Activated CD4-positive, CD25-positive, alpha-beta regulatory T cell treated with anti-CD3 and anti-CD28 coated beads, Interleukin-2, amount 50 U/mL, for 16 hours (primary cell): ENCODE results near the gene SSBP3.
A peak's percentile ranks its signal among the peaks of the same experiment; 100 is the strongest.

ENCODE experiments used
- DNase-seq: peaks from one replicate; pipeline ENCODE4 v3.0.0-alpha.2; 2020; ENCODE audit warnings: low read depth, low spot score

The SSBP3 gene

DNA sequence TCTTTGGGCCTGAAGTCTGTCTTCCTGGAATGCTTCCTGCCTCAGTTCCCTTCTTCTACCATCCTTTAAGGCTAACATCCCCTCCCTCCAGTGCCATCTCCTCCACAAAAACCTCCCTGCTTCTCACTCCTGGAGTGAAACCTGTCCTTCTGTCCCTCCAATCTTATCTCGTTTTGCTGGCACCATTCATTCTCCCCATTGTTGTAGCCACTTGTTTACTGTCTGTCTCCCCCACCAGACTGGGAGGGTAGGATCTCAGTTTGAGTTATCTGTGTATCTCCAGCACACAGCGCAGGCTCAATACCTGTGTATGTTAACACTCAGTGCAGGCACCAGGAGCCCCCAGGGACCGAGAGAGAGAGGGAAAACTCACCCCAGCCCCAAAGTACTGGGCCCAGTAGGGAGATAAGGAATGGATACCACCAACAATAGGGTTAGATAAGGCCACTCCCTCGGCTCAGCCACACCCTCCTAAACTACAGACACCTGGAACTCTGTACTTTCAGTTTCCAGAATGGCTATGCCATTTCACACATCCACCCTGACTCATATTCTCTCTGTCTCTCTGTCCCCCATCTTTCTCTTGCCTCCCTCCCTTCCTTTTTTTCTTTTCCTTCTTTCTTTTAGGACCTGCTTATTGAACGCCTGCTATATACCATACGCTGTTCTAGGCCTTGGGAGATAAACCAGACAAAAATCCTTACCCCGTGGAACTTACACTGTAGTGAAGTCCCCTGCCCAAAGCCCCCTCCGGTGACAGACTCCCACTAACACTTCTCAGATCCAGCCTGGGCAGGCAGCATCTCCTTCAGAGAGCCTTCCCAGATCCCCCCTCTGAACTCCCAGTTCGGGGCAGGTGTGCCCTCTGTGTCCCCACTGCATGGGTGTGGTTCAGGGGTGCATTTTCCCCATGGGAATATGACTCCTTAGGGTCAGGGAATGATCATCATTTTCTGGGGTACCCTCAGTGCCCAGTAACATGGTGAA, 3.3 kb upstream of the SSBP3 start:
- no peak for DNase-seq

DNA sequence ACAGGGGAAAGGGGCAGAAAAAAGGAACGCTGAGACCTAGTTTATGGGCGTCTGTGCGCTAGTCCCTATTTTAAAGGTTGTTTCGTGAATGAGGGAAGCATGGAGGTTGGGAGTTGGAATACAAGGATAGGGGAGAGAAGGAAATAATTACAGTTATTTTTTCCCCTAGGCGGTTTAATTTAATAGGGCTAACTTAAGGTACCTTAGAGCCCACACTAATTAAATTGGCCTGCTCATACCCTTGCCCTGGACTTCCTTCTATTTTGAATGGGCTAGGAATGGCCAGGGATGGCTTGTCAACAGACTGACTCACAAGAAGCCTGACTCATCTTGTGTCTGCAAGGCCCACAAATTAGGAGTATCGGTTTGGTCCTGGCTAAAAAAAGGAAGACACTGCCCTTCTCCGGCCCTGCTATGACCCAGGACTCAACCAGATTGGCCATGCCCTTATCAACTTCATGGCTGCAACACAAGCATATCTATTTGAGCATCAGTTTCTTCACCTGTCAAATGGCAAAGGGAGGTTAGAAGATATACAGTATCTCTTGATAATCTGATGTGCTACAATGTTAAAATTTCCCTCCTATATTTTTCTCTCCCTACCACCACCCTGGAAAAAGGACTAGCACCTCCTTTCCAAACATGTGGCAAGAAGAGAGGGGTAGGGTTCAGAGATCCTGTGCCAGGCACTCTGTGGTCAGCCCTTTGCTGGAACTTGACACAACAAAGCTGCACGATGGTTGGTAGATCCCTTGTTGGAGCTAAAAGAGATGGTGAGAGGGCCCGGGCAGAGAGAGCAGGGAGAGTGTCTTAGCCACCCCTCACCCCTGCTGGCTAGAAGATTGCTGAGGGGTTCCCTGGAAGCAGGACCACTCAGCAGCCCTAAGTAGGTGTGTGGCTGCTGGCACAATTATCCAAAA, 2.2 kb upstream of the SSBP3 start:
- DNase-seq, result no peak

DNA sequence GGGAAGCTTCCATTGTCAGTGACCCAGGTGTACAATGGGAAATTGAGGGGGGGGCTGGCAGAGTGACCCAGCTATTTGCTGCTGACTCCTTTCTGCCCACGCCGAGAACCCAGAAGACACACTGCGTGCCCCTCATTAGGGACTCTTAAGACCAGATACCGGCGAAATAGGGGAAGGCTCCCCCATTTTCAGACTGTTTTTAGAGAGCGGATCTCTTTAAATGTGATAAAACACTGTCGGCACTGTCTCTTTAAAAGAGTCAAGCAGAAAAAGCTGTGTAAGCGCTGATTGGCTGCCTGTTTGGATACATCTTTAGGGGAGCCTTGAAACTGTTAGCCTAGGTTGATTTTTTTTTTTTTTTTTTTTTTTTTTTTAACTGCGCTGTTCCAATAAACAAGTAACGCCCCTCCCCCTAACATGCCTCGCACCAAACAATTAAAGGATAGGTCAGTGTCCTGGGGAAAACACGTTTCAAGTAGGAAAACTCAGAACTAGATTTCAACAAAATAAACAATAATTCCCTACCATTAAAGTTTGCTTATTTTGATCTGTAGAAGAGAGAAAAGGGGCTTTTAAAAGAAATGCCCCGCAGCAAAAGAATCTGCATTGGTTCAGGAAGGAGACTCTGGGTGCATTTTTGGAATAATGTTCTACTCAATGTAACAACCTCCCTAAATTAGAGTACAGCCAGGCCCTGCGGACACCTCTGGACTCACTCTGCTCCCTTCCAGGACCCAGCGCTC, 1.4 kb upstream of the SSBP3 start:
- DNase-seq, result peak; percentile 64

DNA sequence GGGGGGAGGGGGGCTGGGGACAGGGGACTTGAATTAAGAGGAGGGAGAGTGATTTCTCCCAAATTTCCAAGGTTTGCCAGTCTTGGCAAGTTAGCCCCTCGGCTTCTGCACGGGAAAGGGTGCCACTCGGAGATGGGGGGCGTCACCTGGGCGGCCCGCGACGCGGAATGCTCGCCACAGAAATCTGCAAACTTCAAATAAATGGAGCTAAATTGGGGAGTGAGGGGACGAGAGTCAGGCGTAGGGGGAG, 885 bp upstream of the SSBP3 start:
- no peak for DNase-seq

DNA sequence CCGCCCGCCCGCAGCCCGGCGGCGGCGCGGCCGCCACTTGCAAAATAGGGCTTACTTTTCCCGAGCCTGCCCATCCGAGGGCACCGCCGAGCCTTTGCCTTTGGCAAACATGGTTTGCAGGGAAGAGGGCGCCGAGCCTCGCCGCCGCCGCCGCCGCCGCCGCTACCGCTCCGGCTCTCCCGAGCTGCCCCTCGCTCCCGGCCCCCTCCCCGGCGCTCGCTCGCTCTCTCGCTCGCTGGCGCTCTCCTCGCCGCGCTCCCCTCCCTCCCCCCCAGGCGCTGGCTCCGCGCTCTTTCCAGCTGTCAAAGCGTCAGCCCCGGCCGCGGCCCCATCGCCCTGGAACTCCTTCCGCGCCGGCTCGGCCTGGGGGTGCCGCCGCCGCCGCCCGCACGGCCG, 298 bp downstream of the SSBP3 start:
- DNase-seq, result no peak

DNA sequence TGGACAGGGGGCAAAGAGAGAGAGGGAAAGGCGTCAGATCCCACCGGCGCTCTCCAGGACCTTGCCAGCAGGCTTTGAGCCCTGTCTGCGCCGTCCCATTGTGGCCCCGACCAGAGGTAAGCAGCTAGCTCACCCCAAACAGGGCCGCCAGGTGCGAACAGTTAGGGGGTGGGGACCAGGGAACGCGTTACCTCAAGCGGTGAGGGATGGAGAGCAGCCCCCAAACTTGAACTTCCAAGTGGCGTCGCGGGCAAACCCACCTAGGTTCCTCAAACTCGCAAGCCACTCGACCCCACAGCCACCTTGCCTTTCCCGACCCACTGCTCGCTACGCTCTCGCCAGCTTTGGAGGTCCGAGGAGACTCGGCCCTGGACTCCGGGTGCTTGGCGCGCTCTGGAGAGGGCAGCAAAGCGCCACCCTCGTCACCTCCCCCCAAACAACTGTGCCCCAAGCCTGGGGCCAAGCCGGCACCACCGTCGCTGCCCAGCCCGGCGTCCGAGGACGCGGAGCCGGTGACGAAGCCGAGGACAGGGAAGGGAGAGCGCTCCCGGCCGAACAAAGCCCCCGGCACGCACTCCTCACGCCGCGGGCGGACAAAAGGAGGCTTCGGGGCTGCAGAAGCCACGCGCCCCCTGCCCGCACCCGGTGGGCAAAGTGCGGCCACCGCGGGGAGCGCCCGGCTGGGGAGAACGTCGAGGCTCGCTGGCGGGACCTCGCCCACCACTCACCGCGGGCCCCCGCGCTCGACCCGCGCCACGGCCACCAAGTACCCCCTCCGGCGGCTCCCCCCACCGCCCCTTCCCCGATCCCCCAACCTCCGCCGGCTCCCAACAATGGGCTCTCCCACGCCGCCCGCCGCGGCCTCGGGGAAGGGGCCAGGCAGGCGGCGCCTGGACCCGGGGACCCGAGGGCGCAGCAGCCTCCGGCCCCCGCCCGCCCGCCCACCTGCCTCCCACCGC, 976 bp downstream of the SSBP3 start:
- no peak for DNase-seq

DNA sequence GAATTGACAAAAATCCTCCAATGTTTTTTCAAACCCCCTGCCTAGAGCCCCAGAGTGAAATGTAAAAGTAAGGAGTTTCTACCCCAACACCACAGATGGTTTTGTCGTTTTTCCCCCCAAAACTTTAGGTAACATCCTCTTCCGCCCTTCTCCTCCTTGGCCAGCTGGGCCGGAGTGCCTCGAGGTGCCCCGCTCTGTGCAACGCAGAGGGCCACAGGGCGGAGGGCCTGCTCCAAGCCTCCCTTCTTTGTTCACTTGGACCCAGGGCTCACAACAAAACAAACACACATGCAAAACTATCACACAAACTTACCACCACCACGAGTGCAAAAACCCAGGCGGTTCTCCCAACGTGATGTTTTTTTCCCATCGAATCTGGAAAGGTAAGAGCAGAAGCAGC, 1.9 kb downstream of the SSBP3 start:
- no peak for DNase-seq

DNA sequence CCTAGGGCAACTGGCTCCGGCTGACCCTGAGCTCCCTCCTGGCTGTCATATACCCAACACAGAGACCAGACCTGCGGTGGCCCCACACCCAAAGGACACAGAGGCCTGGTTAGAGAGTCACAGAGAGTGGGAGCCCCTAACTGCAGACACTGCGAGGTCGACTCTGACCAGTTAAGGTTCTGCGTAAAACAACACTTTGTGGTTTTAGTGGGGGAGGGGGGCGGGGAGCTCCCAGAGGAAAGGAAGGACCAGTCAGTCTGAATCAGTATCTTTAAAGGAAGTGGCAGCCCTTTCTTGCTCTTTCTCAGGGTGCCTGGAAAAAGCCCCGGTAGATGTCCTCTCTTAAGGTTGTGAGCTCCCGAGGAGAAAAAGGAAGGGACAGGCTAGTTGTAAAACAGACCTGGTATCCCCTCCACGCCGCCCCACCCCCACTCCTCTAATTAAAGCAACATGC, 2.4 kb downstream of the SSBP3 start:
- no peak for DNase-seq

DNA sequence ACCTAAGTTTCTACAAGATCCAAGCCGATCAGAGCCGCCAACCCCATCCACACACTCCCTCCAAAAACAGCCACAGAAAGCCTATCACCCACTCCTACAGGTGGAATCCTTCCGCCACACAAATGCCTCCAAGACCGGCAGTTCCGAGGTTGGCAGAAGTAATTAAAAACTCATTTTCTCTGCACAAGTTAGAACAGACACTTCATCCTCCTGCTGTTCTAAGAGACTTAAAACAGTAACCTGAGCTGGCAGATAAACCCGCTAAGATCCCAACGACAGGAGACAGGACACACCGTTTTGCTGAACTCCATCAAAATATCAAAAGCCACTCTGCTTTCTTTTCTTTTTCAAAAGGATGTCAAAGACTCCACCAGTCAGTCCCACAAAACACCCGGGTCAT, 2.8 kb downstream of the SSBP3 start:
- no peak for DNase-seq

DNA sequence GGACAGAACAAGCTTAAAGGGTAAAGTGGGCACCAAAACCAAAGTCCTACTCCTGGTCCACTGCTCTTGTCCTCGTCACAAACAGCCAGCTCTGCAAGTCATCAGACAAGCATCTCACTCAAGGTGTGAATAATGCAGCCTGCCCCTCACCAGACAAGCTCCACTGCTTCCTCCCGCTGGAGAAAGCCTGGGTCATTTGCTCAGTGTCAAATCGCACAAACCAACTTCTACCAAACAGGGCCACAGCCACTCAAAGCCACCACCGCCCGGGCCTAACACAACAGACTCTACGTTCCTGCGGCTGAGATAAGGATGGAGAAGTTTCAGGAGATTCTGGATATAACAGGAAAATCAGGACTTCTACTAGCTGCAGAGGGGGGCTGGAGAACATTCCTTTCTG, 3.3 kb downstream of the SSBP3 start:
- DNase-seq, result no peak

DNA sequence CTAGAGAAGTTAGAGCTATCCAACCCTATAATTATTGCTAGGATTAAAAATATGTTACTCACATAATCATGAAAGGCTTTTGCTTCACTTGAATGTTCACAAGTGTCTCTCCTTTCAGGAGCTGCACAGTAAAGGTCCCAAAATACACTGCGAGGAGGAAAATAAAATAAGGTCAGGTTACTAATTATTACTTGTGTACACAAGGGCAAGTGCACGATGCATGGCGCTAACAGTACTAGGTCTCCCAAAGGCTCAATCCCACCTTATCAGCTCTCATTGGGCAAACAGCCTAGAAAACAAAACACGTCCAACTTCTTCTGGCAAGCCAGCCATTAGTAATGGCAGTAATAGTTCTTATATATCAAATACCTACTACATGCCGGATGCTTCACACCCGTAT, 4.4 kb downstream of the SSBP3 start:
- no peak for DNase-seq

DNA sequence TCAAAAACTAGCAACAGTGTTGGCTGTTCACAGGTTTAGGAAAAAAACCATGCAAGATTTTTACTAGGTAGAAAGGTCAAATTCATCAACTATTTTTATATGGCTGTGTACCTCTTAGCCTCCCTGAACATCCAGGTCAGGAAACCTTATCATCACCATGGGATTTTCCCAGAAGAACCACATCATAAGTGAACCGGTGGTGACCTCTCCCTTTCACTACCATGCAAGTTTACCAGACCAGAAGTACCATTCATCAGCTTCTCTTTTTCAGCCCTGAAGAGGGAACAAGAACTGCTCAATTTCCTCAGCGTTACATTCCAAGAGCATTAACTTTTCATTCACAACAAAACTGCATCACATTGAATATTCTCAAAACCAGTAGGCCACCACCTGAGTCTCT, 5.9 kb downstream of the SSBP3 start:
- DNase-seq, result no peak

DNA sequence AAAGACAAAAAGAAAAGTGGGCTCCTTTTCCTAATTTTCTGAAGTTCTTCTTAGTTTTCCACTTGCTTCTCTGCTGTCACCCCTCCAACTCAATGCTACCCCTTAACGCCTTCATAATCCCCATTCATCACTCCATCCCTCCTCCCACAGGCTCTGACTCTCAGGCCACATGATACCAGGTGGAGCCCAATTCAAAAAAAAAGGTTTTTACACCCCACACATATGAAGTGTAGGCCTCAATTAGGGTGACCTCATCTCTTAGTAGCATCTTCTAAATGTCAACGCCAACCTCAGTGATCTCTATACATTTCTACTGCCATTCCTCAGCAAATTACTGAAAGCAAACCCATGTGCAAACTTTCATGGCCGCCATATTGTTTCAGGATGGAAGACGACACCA, 6.4 kb downstream of the SSBP3 start:
- no peak for DNase-seq

DNA sequence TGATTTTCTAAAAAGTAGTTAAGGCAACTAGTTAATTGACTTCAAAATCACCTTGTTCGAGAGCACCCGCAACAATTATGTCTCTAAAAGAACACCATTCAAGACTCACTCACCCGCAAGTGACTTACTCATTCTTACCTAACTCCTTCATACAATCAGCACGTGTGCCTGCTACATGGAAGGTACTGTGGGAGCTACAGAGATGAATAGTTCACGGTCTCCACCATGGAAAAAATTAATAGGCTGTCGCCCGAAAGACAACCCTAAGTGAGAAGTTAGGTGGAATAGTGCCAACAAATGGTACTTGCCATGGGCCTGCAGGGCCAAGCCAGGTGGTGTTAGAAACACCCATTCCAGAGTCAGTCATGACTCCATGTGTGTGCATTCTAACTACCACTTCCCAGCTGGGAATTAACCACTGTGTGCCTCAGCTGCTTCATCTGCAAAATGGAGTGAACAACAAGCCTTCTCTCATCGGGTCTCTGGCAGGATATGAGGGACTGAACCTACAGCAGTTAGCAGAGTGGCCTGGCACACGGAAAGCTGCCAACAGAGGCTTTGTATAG, 7.1 kb downstream of the SSBP3 start:
- no peak for DNase-seq

DNA sequence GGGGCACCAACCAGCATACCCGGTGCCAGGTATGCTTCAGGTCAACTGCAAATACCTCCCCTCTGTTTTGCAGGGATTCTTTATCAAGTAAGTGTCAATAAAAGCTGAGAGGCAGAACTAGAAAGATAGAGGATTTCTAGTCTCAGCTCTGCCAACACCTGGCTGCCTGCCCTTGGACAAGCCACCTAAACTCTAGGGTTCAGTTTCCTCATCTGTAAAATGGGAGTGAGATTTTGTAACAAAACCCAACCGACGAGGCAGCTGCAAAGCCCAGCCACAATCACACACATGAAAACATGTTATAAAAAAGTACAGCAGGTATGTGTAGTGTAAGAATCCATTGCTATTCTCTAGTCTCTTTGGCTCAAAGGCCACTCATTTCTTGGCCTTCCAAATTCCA, 8.2 kb downstream of the SSBP3 start:
- DNase-seq, result no peak

DNA sequence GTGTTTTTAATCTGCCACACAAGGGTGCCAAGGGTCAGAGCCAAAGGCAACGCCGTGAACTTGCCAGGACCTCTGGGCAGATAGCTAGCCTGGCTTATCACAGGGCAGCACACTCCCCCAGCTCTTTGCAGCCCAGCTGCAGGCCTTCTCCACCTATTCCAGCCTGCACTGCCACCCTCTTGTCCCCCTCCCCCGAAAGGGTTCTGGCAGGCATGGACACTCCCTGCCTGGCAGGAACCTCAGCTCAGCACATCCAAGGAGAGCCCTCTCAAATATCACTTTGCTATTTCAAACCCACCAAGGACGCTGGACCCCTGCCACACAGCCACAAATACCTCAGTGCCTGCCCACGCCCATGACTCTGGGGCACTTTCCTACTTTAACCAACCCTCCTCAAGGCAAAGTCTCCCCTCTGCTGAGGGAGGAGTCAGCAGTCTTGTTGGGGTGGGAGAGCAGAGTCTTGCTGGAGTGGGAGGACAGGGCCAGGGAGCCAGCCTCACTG, 9.1 kb downstream of the SSBP3 start:
- DNase-seq, result no peak

DNA sequence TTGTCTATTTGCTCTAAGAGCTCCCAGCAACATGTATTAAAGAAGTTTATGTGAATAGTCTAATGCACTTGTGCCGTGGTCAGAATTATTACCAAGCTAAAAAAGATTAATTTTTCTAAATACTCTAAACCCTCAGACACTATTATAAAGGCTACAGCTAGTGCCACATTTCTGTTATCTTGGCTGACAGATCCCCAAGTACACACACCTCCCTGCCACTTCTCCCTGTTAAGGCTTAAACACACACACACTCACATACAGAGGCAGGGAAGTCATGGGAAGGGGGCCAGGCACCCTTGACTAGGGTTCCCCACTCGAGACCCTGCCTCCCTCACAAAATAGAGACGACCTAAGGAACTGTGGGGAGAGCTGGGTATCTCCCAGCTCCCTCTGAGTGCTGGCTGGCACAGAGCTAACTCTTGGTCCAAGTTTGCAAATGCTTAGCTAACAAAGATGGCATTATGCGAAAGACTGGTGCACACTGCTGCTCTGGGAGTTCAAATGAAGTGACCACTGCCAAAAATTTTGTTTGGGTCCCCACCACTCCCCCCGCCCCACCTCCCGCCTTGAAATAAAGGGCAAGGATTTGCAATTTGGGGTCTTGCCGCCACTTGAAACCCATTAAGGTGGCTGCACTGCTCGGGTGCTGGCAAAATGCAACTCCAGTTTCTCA, 9.8 kb downstream of the SSBP3 start:
- no peak for DNase-seq

DNA sequence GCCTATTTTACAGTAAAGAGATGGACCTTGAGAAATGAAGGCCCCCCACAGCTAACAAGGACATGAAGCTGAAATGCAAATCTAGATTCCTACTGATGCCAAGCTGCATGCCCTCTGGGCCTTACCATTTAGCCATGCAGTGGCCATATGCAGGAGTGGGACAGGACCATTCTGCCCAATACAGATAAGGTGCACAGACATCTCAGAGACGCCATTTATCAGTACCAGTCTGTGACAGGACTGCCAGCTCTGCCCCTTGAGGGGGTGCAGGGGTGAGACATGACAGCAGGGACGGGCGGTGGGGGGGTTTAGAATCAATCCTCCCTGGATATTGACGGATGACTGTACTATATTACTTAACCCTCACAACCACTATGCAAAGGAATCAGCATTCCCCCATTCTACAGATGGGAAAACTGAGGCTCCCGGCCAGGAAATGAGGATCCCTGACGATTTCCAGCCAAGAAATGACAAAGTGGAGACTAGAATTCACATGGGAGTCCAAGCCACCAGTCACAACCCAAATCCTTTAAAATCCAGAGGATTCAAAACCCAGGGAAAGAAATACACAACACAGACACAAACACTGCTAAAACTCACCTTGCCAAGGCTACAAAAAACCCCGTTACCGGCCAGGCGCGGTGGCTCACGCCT, 10.8 kb downstream of the SSBP3 start:
- no peak for DNase-seq

DNA sequence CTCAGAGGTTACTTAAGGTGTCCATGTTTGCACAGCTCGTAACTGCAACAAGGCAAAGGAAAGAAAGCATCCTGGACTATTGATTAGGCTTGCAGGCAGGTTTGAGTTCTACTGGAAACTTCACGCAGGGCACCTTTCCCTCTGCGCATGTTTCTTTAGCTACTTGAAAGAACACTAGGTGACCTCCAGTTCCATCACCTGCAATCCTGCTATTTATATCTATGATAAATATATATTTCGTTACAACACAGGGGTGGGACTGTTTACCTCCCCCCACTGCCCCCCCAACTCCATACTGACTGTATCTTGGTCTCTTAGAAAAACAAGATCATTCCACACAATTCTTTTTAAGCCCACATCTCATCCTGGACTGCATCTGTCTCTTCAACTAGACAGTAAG, 12.1 kb downstream of the SSBP3 start:
- no peak for DNase-seq
